ENCODE data around the gene FKBP5.
"Not testable (repeated sequence)": the region's sequence is repeated elsewhere in the genome, so short reads cannot be mapped to it uniquely, and the experiment has no call there.

The FKBP5 gene

GRCh38 chr6:35607517-35608233, 81.0 kb downstream of the FKBP5 start:
- DNase-seq = no peak

- DNase-seq = no peak
These were observed 83.1 kb downstream of the FKBP5 start for GRCh38 chr6:35605600-35605999.

- DNase-seq = no peak
These were observed 85.2 kb downstream of the FKBP5 start for GRCh38 chr6:35603326-35604202.

GRCh38 chr6:35602133-35602946, 86.4 kb downstream of the FKBP5 start:
- DNase-seq = peak; percentile 52

DNA sequence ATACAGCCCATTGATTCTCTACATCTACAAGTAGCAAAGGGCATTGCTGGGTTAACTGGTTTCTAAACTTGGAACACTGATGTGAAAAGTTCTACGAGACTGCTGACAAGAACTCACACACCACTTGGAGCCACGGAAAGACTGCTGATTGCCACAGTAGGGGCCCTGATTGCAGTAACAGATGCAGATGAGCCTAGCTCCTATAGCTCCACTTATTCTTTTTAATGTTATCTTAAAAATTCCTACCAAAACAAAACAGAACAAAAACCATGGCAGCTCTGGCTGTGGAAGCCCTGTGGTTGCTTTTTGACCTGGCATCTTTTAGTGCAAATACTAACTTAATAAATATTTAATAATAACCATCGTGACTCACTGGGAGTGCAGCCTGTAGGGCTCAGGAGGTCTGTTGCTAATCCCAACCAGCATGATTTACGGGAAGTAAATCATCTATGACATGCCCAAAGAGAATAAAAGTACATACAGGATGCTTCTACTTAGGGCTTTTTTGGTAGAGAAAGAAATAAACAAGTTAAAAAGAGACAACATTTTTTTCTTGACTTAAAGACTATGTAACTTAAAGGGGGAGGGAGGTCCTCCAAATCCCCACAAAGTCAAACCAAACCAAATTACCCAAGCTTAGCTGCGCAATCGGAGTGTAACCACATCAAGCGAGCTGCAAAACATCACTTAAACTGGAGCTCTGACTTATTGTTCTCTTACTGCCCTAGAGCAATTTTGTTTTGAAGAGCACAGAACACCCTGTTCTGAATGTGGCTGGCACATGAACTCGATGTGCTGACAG, 87.2 kb downstream of the FKBP5 start:
- peak; percentile 71 for DNase-seq

DNA sequence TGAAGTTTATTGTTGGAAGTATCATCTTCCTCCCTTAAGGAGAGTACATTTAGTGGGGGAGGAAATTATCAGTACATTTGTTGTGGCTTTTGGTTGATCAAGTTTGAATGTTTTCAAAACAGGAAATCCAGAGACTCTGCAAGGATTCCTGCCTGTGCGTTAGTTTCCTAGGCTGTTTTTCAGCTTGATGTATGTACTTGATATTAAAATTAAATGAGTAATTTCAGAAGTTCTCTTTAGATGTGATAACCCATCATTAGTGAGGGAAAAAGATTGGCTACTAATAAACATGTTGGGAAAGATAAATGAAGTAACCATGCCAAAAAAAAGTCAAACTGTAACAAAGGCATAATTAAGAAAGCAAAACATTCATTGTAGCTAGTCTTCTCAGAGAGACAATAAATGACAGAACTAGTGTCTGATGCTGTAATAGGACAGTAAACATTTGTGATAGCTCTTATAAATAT, 88.0 kb downstream of the FKBP5 start:
- no peak for DNase-seq

DNA sequence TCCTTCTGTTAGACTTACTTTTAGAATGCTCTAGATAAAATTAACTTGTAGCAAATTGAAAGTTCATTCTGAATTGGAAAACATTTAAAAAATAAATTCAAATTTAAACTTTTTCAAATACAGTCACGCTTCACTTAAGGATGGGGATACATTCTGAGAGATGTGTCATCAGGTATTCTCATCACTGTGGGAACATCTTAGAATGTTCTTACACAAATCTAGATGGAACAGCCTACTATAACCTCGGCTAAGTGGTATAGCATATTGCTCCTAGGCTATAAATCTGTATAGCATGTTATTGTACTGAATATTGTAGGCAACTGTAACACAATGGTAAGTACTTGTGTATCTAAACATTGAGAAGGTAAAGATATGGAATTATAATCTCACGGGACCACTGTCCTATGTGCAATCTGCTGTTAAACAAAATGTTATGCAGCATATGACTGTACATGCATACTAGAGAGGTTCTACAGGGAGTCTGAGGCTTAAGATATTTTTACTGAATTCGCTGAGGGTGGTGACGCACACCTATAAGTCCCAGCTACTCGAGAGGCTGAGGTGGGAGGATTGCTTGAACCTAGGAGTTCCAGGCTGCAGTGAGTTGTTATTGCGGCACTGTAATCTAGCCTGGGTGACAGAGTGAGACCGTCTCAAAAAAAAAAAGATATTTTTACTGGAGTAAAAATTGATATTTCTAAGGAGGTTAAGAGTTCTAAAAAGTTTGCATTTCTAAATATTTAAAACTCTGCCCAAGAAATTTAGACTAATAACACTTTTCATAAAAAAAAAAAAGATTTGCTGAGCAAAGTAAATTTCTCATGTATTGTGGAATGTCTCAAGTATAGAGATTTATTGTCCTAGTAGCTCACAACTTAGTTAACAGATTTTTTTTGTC, 88.7 kb downstream of the FKBP5 start:
- no peak for DNase-seq

DNA sequence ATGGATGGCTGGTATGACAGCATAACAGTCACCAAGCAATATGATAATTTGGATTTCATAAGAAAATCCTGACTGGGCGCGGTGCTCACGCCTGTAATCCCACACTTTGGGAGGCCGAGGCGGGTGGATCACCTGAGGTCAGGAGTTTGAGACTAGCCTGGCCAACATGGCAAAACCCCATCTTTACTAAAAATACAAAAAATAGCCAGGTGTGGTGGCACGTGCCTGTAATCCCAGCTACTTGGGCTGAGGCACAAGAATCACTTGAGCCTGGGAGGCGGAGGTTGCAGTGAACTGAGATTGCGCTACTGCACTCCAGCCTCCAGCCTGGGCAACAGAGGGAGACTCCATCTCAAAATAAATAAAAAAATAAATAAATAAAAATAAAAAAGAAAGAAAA, 90.1 kb downstream of the FKBP5 start:
- not testable (repeated sequence) for DNase-seq

- no peak for DNase-seq
These were observed 92.0 kb downstream of the FKBP5 start for GRCh38 chr6:35596448-35597442.

GRCh38 chr6:35594503-35595186, 94.1 kb downstream of the FKBP5 start:
- DNase-seq = no peak

- DNase-seq = peak; percentile 32
These were observed 96.5 kb downstream of the FKBP5 start for GRCh38 chr6:35592178-35592577.

GRCh38 chr6:35590622-35591066, 98.1 kb downstream of the FKBP5 start:
- DNase-seq = no peak

GRCh38 chr6:35589904-35590303, 98.8 kb downstream of the FKBP5 start:
- DNase-seq = no peak

- no peak for DNase-seq
These were observed 99.4 kb downstream of the FKBP5 start for GRCh38 chr6:35589201-35589739.

DNA sequence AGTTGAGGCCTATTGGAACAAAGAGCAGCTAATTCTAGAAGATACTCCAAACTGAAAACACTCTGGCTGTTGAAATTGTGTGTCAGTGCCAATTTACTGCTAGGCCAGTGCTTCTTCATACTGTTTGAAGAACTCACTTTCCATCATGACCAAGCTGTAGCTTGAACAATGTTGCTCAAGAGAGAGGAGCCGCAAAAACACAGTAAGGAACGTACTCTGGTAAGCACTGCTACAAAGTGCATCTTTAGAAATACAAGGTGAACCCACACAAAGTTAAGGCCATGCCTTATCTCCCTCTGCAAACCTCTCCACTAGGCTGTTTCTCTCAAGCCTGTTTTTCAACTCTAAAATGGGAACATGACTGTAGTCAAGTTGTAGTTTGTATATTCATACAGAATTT, 101.5 kb downstream of the FKBP5 start:
- DNase-seq = peak; percentile 7

DNA sequence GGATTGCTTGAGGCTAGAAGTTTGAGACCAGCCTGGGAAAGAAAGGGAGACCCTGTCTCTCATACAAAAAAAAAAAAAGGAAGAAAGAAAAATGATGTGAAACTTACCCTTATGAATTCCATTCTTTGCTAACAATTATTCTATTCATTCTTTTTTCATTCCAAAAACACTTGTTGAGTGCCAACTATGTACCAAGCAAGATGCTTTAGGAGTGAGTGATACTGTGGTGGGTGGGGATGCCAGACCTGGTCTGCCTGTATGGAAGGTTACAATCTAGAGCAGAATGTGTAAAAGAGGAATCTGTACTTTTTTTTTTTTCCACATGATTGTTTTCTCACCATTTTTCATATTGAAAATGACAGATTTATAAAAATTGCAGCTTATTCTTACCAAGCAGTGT, 102.2 kb downstream of the FKBP5 start:
- DNase-seq = peak; percentile 35

GRCh38 chr6:35585658-35586057, 103.1 kb downstream of the FKBP5 start:
- peak; percentile 76 for DNase-seq

DNA sequence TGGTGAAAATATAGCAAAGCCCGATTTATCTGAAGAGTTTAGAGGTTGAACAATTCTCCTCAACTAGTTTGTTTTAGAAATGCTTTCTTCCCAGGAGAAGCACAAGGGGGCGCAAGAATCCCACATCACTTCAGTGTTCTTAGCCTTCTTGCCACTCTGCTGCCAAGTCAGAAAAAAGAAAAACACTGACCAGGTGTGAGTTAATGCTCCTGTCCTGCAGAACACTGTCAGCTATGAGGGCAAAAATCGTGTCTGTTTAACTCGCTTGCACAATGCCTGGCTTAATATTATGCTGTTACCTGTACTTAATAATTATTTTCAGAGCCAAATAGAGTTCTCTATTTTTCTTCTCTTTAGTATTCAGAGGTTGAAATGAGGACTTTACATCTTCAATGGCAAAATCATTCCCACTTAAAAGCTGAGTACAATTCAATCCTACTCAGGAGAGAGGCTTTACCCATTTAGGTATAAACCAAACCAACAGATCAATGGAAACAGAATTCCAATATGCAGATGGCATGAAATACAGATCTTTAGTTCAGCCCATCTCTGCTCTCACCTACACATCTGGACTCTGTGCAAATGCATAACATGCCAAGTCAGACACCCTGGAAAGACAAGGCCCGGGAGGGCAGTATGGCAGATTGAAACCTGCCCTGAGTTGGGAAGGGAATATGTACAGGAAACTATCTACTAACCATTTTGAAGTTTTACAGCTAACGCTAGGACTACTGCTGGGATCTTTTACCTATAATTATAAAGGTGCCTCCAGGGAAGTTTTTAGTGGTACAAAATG, 104.6 kb downstream of the FKBP5 start:
- peak; percentile 63 for DNase-seq

All from inflammatory macrophage treated with lipopolysaccharide for 4 hours (primary cell).